ENCODE results near the gene STS.
"Not testable (repeated sequence)": the region's sequence is repeated elsewhere in the genome, so short reads cannot be mapped to it uniquely, and the experiment has no call there.

The STS gene

DNA sequence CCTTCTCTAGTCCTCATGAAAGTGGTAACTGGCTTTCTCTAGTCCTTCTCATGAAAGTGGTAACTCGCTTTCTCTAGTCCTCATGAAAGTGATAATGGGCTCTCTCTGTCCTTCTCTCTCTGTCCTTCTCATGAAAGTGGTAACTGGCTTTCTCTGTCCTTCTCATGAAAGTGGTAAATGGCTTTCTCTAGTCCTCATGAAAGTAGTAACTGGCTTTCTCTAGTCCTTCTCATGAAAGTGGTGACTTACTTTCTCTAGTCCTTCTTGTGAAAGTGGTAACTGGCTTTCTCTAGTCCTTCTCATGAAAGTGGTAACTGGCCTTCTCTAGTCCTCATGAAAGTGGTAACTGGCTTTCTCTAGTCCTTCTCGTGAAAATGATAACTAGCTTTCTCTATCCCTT, 31.3 kb downstream of the STS start:
- in situ Hi-C loops (cut with MboI; ENCODE audit: low sequenced_read_pairs) = not testable (repeated sequence)

DNA sequence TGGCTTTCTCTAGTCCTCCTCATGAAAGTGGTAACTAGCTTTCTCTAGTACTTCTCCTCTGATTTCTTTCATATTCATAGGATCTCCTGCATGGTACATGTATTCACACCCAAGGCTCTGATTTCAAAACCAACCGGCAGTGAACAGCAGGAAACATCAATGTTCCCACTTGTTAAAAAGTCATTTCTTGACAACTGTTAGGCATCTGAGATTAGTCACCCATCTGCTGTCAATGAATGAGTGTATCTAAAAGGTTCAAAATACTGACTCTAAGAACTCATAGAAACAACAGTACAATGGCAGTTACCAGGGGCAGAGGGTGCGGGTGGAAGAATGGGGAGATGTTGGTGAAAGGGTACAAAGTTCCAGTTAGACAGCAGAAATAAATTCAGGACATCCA, 31.9 kb downstream of the STS start:
- in situ Hi-C loops (cut with MboI; ENCODE audit: low sequenced_read_pairs) = no loop called here

DNA sequence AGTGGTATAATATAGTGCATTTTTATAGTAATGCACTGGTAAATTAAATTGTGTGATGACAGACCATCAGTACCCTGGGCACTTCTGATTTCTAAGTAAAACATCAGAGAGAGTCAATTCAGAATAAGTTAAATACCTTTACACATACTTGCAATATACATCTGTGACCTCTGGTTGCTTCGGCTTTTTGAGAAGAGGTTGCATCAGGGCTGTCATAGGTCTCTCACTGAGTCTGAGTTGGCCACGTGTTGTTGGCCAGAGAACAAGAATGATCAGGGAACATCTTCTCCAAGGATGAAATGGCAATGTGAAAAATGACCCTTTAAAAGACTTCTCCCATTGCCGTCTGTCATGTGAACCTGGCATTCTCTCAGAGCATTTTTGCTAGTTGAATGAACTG, 37.3 kb downstream of the STS start:
- in situ Hi-C loops (cut with MboI; ENCODE audit: low sequenced_read_pairs) = no loop called here

- in situ Hi-C loops (cut with MboI; ENCODE audit: low sequenced_read_pairs) = no loop called here
Observed at GRCh38 chrX:7188672-7189071, 41.2 kb downstream of the STS start.

DNA sequence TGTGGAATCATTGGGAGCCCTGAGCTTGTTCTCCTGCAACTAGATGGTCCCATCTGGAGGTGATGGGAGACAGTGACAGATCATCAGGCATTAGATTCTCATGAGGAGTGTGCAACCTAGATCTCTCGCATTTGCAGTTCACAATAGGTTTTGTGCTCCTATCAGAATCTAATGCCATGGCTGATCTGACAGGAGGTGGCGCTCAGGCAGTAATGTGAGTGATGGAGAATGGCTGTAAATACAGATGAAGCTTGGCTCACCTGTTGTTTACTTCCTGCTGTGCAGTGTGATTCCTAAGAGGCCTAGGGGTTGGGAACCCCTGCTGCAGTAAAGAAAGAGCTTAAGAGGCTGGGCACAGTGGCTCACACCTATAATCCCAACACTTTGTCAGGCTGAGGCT, 42.6 kb downstream of the STS start:
- in situ Hi-C loops (cut with MboI; ENCODE audit: low sequenced_read_pairs) = no loop called here

GRCh38 chrX:7191681-7192110, 44.2 kb downstream of the STS start:
- in situ Hi-C loops (cut with MboI; ENCODE audit: low sequenced_read_pairs) = no loop called here

GRCh38 chrX:7192871-7193270, 45.4 kb downstream of the STS start:
- in situ Hi-C loops (cut with MboI; ENCODE audit: low sequenced_read_pairs) = no loop called here

DNA sequence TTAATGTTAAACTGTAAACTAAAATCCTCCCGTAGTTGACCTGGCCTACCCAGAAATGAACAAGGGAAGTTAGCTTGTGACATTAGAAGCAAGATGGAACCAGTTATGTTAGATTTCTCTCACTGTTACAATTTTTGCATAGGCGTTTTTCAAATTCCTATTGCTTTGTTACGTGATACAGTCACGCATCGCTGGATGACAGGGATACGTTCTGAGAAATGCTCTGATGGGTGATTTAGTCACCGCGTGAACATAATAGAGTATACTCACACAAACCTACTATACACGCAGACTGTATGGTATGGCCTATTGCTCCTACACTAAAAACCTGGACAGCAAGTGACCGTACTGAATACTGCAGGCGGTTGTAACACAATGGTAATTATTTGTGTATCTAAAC, 47.1 kb downstream of the STS start:
- in situ Hi-C loops (cut with MboI; ENCODE audit: low sequenced_read_pairs) = no loop called here
